ENCODE data around the gene RPL29. TPM values are rescaled to one million over a fixed set of nuclear protein-coding genes. Genes with fewer than 3 reads are reported as not detected.

Gene RPL29
- total and polyA plus RNA-seq, 5 donors from 2014 or later, result 1,128 to 1,661 (median 1,243) TPM

- Mint-ChIP-seq H3K4me1 (peaks cover 0 to 33% (median 9%) of the 10 kb centered on the region in 4 donors), H3K27ac (no peak overlapping the region), H3K36me3 (no peaks in the 10 kb centered on the region), H3K9me3 (no peaks in the 10 kb centered on the region), H3K4me3 (peak overlapping the region in 1 of 4 donors; percentile 32), H3K27me3 (no peaks in the 10 kb centered on the region)
- DNase-seq (no peak), ATAC-seq (ENCODE audit: low read depth in 2 of 2) (no peak)
- Histone ChIP-seq H3K4me1 (ENCODE audit: control insufficient read depth, insufficient read depth, low read length, poor library complexity, severe bottlenecking) (peaks cover 22% of the 10 kb centered on the region), H3K27ac (ENCODE audit: insufficient read depth, low read length, poor library complexity, severe bottlenecking) (no peak overlapping the region), H3K9me3 (ENCODE audit: control insufficient read depth in 2 of 2, low read length in 2 of 2) (no peaks in the 10 kb centered on the region), H3K4me3 (ENCODE audit: low read depth, low read length) (no peak overlapping the region), H3K27me3 (ENCODE audit: control insufficient read depth, insufficient read depth, low read length) (no peaks in the 10 kb centered on the region), H3K36me3 (ENCODE audit: control insufficient read depth, insufficient read depth, low read length) (no peaks in the 10 kb centered on the region)
Measured at GRCh38 chr3:51963951-51964451, 31.7 kb downstream of the RPL29 start.

- Mint-ChIP-seq H3K4me3 (no peak overlapping the region), H3K4me1 (peaks cover 0 to 23% (median 8%) of the 10 kb centered on the region in 4 donors), H3K27me3 (peaks cover 5% of the 10 kb centered on the region), H3K9me3 (no peaks in the 10 kb centered on the region), H3K36me3 (peaks cover 4% of the 10 kb centered on the region), H3K27ac (no peak overlapping the region)
- no peak overlapping the region for H3K27ac ChIP-seq (ENCODE audit: insufficient read depth, low read length, poor library complexity, severe bottlenecking)
- no peaks in the 10 kb centered on the region for H3K27me3 ChIP-seq (ENCODE audit: control insufficient read depth, insufficient read depth, low read length)
- no peaks in the 10 kb centered on the region for H3K9me3 ChIP-seq (ENCODE audit: control insufficient read depth in 2 of 2, low read length in 2 of 2)
- H3K36me3 ChIP-seq (ENCODE audit: control insufficient read depth, insufficient read depth, low read length), result no peaks in the 10 kb centered on the region
- DNase-seq (no peak), ATAC-seq (ENCODE audit: low read depth in 2 of 2) (no peak)
- H3K4me3 ChIP-seq (ENCODE audit: low read depth, low read length), result no peak overlapping the region
- H3K4me1 ChIP-seq (ENCODE audit: control insufficient read depth, insufficient read depth, low read length, poor library complexity, severe bottlenecking), result peaks cover 18% of the 10 kb centered on the region
Measured at GRCh38 chr3:51962854-51963530, 32.7 kb downstream of the RPL29 start.

- no peak for ATAC-seq (ENCODE audit: low read depth in 2 of 2)
- no peaks in the 10 kb centered on the region for H3K27me3 ChIP-seq (ENCODE audit: control insufficient read depth, insufficient read depth, low read length)
- no peak for DNase-seq
- peaks cover 4% of the 10 kb centered on the region for H3K36me3 Mint-ChIP-seq
- peaks cover 12% of the 10 kb centered on the region for H3K4me1 ChIP-seq (ENCODE audit: control insufficient read depth, insufficient read depth, low read length, poor library complexity, severe bottlenecking)
- H3K4me3 ChIP-seq (ENCODE audit: low read depth, low read length), result no peak overlapping the region
- no peaks in the 10 kb centered on the region for H3K9me3 Mint-ChIP-seq
- peak overlapping the region in 1 of 4 donors; percentile 38 for H3K4me3 Mint-ChIP-seq
- H3K27ac ChIP-seq (ENCODE audit: insufficient read depth, low read length, poor library complexity, severe bottlenecking), result no peak overlapping the region
- H3K27ac Mint-ChIP-seq, result peak overlapping the region in 1 of 3 donors; percentile 42
- H3K36me3 ChIP-seq (ENCODE audit: control insufficient read depth, insufficient read depth, low read length), result no peaks in the 10 kb centered on the region
- H3K27me3 Mint-ChIP-seq, result peaks cover 8% of the 10 kb centered on the region
- H3K4me1 Mint-ChIP-seq, result peaks cover 0 to 20% (median 8%) of the 10 kb centered on the region in 4 donors
- H3K9me3 ChIP-seq (ENCODE audit: control insufficient read depth in 2 of 2, low read length in 2 of 2), result no peaks in the 10 kb centered on the region
Measured at GRCh38 chr3:51961602-51962569, 33.8 kb downstream of the RPL29 start.

GRCh38 chr3:51961011-51961410 lies 34.7 kb downstream of the RPL29 start:
- H3K36me3 Mint-ChIP-seq, result peaks cover 4% of the 10 kb centered on the region
- H3K27ac ChIP-seq (ENCODE audit: insufficient read depth, low read length, poor library complexity, severe bottlenecking), result no peak overlapping the region
- DNase-seq, result no peak
- no peaks in the 10 kb centered on the region for H3K9me3 ChIP-seq (ENCODE audit: control insufficient read depth in 2 of 2, low read length in 2 of 2)
- no peak overlapping the region for H3K4me3 ChIP-seq (ENCODE audit: low read depth, low read length)
- H3K36me3 ChIP-seq (ENCODE audit: control insufficient read depth, insufficient read depth, low read length), result no peaks in the 10 kb centered on the region
- peak overlapping the region in 1 of 3 donors; percentile 51 for H3K27ac Mint-ChIP-seq
- H3K9me3 Mint-ChIP-seq, result no peaks in the 10 kb centered on the region
- no peaks in the 10 kb centered on the region for H3K27me3 ChIP-seq (ENCODE audit: control insufficient read depth, insufficient read depth, low read length)
- no peak for ATAC-seq (ENCODE audit: low read depth in 2 of 2)
- peaks cover 12% of the 10 kb centered on the region for H3K4me1 ChIP-seq (ENCODE audit: control insufficient read depth, insufficient read depth, low read length, poor library complexity, severe bottlenecking)
- H3K4me3 Mint-ChIP-seq, result peak overlapping the region in 1 of 4 donors; percentile 54
- H3K4me1 Mint-ChIP-seq, result peaks cover 0 to 18% (median 8%) of the 10 kb centered on the region in 4 donors
- H3K27me3 Mint-ChIP-seq, result peaks cover 11% of the 10 kb centered on the region

GRCh38 chr3:51960386-51960785 lies 35.3 kb downstream of the RPL29 start:
- H3K27me3 Mint-ChIP-seq, result peaks cover 11% of the 10 kb centered on the region
- H3K36me3 ChIP-seq (ENCODE audit: control insufficient read depth, insufficient read depth, low read length), result no peaks in the 10 kb centered on the region
- H3K27ac Mint-ChIP-seq, result no peak overlapping the region
- H3K27me3 ChIP-seq (ENCODE audit: control insufficient read depth, insufficient read depth, low read length), result no peaks in the 10 kb centered on the region
- H3K4me3 ChIP-seq (ENCODE audit: low read depth, low read length), result no peak overlapping the region
- H3K4me1 Mint-ChIP-seq, result peaks cover 0 to 12% (median 5%) of the 10 kb centered on the region in 4 donors
- ATAC-seq (ENCODE audit: low read depth in 2 of 2) (no peak), DNase-seq (no peak)
- peaks cover 4% of the 10 kb centered on the region for H3K36me3 Mint-ChIP-seq
- H3K4me3 Mint-ChIP-seq, result no peak overlapping the region
- H3K9me3 Mint-ChIP-seq, result no peaks in the 10 kb centered on the region
- H3K4me1 ChIP-seq (ENCODE audit: control insufficient read depth, insufficient read depth, low read length, poor library complexity, severe bottlenecking), result peaks cover 11% of the 10 kb centered on the region
- H3K9me3 ChIP-seq (ENCODE audit: control insufficient read depth in 2 of 2, low read length in 2 of 2), result no peaks in the 10 kb centered on the region
- no peak overlapping the region for H3K27ac ChIP-seq (ENCODE audit: insufficient read depth, low read length, poor library complexity, severe bottlenecking)

GRCh38 chr3:51959651-51960050 lies 36.0 kb downstream of the RPL29 start:
- H3K9me3 Mint-ChIP-seq, result no peaks in the 10 kb centered on the region
- Histone ChIP-seq H3K36me3 (ENCODE audit: control insufficient read depth, insufficient read depth, low read length) (no peaks in the 10 kb centered on the region), H3K9me3 (ENCODE audit: control insufficient read depth in 2 of 2, low read length in 2 of 2) (no peaks in the 10 kb centered on the region), H3K4me1 (ENCODE audit: control insufficient read depth, insufficient read depth, low read length, poor library complexity, severe bottlenecking) (peaks cover 11% of the 10 kb centered on the region), H3K4me3 (ENCODE audit: low read depth, low read length) (no peak overlapping the region), H3K27ac (ENCODE audit: insufficient read depth, low read length, poor library complexity, severe bottlenecking) (no peak overlapping the region), H3K27me3 (ENCODE audit: control insufficient read depth, insufficient read depth, low read length) (peaks cover 2% of the 10 kb centered on the region)
- H3K4me3 Mint-ChIP-seq, result no peak overlapping the region
- H3K27ac Mint-ChIP-seq, result no peak overlapping the region
- peaks cover 11% of the 10 kb centered on the region for H3K27me3 Mint-ChIP-seq
- DNase-seq (no peak), ATAC-seq (ENCODE audit: low read depth in 2 of 2) (no peak)
- H3K4me1 Mint-ChIP-seq, result peaks cover 0 to 6% (median 1%) of the 10 kb centered on the region in 4 donors
- peaks cover 4% of the 10 kb centered on the region for H3K36me3 Mint-ChIP-seq

GRCh38 chr3:51958603-51959521 lies 36.8 kb downstream of the RPL29 start:
- no peak for ATAC-seq (ENCODE audit: low read depth in 2 of 2)
- no peak overlapping the region for H3K4me3 ChIP-seq (ENCODE audit: low read depth, low read length)
- Mint-ChIP-seq H3K27ac (no peak overlapping the region), H3K9me3 (peaks cover 0 to 1% (median 0%) of the 10 kb centered on the region in 7 donors), H3K4me3 (peak overlapping the region in 2 of 4 donors; percentile 20 to 73), H3K36me3 (peaks cover 4% of the 10 kb centered on the region), H3K27me3 (peaks cover 13% of the 10 kb centered on the region), H3K4me1 (peaks cover 0 to 8% (median 1%) of the 10 kb centered on the region in 4 donors)
- no peak for DNase-seq
- no peaks in the 10 kb centered on the region for H3K9me3 ChIP-seq (ENCODE audit: control insufficient read depth in 2 of 2, low read length in 2 of 2)
- peaks cover 11% of the 10 kb centered on the region for H3K4me1 ChIP-seq (ENCODE audit: control insufficient read depth, insufficient read depth, low read length, poor library complexity, severe bottlenecking)
- no peaks in the 10 kb centered on the region for H3K36me3 ChIP-seq (ENCODE audit: control insufficient read depth, insufficient read depth, low read length)
- peaks cover 6% of the 10 kb centered on the region for H3K27me3 ChIP-seq (ENCODE audit: control insufficient read depth, insufficient read depth, low read length)
- no peak overlapping the region for H3K27ac ChIP-seq (ENCODE audit: insufficient read depth, low read length, poor library complexity, severe bottlenecking)
